ENCODE measurements around the gene GTPBP3. TPM values are rescaled to one million over a fixed set of nuclear protein-coding genes. Genes with fewer than 3 reads are reported as not detected.

GTPBP3 gene
- total and polyA plus RNA-seq, 2 of the 13 experiments (the other 11 are each of a cell fraction or from before 2014, with no cell fraction given) = 17.5 to 30.0 TPM

DNA sequence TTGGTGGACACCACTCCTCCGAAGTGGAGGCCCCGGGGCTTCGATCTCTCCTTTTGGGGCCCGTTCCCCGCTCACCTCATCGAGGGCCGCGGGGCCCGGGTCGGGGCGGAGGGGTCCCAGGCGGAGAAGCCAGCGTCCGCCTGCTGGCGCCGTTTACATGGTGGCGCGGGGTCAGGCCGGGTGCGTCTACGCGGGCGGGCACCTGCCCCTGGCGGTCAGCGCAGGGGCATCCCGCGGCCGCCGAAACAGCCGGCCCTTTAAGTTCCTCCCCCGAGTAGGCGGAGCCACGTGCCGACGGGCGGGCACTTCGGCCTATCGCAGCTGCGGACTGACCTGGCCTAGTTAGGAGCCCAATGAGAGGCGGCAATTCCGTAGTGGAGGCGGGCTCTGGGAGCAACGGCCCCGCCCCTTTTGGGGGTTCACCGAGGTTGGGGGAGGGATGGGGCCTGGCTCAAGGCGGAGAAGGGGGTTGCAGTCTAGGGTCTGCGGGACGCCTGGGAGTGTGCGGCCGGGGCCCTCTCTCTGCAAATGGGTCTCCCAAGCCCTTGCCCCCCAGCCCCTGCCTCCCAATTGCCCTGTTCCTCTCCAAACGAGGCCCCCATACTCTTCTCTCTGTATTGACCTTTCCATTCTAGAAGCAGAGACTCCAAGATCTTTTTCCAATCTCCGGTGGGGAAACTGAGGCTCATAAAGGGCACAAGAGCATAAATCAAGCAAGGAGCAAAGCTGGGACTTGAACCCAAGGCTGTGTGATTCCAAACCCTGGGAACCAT, 34.0 kb upstream of the GTPBP3 start, which contains the start of gene ABHD8 (continued):
- TF ChIP-seq HNRNPLL (IDR thresholded peaks at IDR 0.05; ENCODE audit: low read depth, low read length, poor library complexity, severe bottlenecking) (peak; percentile 71), ZNF496 (CRISPR knock-in tag; IDR thresholded peaks at IDR 0.05; ENCODE audit: insufficient replicate concordance) (no peak), ZNF484 (CRISPR knock-in tag; IDR thresholded peaks at IDR 0.05; ENCODE audit: borderline replicate concordance, low read depth) (no peak), RNF2 (conservative IDR thresholded peaks at IDR 0.05; ENCODE audit: low read depth) (no peak), RFX1 (IDR thresholded peaks at IDR 0.05) (no peak), KDM5A (IDR thresholded peaks at IDR 0.05; ENCODE audit: borderline replicate concordance, low read length) (no peak), ZBTB7B (CRISPR knock-in tag; IDR thresholded peaks at IDR 0.05) (peak; percentile 71), KLF6 (CRISPR knock-in tag; IDR thresholded peaks at IDR 0.05) (peak; percentile 44; the same call in 1 of the 2 replicates), NAIF1 (CRISPR knock-in tag; IDR thresholded peaks at IDR 0.05; ENCODE audit: borderline replicate concordance) (no peak), SMAD9 (CRISPR knock-in tag; IDR thresholded peaks at IDR 0.05) (no peak), ZNF383 (CRISPR knock-in tag; IDR thresholded peaks at IDR 0.05; ENCODE audit: borderline replicate concordance) (no peak), NRL (CRISPR knock-in tag; IDR thresholded peaks at IDR 0.05; ENCODE audit: borderline replicate concordance) (no peak), SALL1 (CRISPR knock-in tag; IDR thresholded peaks at IDR 0.05) (peak; percentile 58; the same call in 1 of the 2 replicates), ZC3H13 (CRISPR knock-in tag; IDR thresholded peaks at IDR 0.05) (no peak), XBP1 (CRISPR knock-in tag; IDR thresholded peaks at IDR 0.05) (no peak), HNRNPL (IDR thresholded peaks at IDR 0.05; ENCODE audit: low read depth, low read length) (peak; percentile 77), ELF4 (CRISPR knock-in tag; IDR thresholded peaks at IDR 0.05; ENCODE audit: borderline replicate concordance) (no peak), MED8 (CRISPR knock-in tag; IDR thresholded peaks at IDR 0.05; ENCODE audit: insufficient replicate concordance) (no peak)
- TF ChIP-seq, protein P1, sequence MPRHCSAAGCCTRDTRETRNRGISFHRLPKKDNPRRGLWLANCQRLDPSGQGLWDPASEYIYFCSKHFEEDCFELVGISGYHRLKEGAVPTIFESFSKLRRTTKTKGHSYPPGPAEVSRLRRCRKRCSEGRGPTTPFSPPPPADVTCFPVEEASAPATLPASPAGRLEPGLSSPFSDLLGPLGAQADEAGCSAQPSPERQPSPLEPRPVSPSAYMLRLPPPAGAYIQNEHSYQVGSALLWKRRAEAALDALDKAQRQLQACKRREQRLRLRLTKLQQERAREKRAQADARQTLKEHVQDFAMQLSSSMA (CRISPR knock-in tag; IDR thresholded peaks at IDR 0.05) = peak; percentile 36; the same call in 1 of the 2 replicates
- TF ChIP-seq, protein P2, sequence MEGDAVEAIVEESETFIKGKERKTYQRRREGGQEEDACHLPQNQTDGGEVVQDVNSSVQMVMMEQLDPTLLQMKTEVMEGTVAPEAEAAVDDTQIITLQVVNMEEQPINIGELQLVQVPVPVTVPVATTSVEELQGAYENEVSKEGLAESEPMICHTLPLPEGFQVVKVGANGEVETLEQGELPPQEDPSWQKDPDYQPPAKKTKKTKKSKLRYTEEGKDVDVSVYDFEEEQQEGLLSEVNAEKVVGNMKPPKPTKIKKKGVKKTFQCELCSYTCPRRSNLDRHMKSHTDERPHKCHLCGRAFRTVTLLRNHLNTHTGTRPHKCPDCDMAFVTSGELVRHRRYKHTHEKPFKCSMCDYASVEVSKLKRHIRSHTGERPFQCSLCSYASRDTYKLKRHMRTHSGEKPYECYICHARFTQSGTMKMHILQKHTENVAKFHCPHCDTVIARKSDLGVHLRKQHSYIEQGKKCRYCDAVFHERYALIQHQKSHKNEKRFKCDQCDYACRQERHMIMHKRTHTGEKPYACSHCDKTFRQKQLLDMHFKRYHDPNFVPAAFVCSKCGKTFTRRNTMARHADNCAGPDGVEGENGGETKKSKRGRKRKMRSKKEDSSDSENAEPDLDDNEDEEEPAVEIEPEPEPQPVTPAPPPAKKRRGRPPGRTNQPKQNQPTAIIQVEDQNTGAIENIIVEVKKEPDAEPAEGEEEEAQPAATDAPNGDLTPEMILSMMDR (CRISPR knock-in tag; IDR thresholded peaks at IDR 0.05) = peak; percentile 68
- TF ChIP-seq, protein P3, sequence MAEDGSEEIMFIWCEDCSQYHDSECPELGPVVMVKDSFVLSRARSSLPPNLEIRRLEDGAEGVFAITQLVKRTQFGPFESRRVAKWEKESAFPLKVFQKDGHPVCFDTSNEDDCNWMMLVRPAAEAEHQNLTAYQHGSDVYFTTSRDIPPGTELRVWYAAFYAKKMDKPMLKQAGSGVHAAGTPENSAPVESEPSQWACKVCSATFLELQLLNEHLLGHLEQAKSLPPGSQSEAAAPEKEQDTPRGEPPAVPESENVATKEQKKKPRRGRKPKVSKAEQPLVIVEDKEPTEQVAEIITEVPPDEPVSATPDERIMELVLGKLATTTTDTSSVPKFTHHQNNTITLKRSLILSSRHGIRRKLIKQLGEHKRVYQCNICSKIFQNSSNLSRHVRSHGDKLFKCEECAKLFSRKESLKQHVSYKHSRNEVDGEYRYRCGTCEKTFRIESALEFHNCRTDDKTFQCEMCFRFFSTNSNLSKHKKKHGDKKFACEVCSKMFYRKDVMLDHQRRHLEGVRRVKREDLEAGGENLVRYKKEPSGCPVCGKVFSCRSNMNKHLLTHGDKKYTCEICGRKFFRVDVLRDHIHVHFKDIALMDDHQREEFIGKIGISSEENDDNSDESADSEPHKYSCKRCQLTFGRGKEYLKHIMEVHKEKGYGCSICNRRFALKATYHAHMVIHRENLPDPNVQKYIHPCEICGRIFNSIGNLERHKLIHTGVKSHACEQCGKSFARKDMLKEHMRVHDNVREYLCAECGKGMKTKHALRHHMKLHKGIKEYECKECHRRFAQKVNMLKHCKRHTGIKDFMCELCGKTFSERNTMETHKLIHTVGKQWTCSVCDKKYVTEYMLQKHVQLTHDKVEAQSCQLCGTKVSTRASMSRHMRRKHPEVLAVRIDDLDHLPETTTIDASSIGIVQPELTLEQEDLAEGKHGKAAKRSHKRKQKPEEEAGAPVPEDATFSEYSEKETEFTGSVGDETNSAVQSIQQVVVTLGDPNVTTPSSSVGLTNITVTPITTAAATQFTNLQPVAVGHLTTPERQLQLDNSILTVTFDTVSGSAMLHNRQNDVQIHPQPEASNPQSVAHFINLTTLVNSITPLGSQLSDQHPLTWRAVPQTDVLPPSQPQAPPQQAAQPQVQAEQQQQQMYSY (CRISPR knock-in tag; IDR thresholded peaks at IDR 0.05) = no peak
- TF ChIP-seq, protein P4, sequence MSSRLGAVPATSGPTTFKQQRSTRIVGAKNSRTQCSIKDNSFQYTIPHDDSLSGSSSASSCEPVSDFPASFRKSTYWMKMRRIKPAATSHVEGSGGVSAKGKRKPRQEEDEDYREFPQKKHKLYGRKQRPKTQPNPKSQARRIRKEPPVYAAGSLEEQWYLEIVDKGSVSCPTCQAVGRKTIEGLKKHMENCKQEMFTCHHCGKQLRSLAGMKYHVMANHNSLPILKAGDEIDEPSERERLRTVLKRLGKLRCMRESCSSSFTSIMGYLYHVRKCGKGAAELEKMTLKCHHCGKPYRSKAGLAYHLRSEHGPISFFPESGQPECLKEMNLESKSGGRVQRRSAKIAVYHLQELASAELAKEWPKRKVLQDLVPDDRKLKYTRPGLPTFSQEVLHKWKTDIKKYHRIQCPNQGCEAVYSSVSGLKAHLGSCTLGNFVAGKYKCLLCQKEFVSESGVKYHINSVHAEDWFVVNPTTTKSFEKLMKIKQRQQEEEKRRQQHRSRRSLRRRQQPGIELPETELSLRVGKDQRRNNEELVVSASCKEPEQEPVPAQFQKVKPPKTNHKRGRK (CRISPR knock-in tag; IDR thresholded peaks at IDR 0.05) = no peak
